Measurements from ENCODE around the gene TMX2. TPM values are rescaled to one million over a fixed set of nuclear protein-coding genes. Genes with fewer than 3 reads are reported as not detected.
A peak's percentile ranks its signal among the peaks of the same experiment; 100 is the strongest.

TMX2 gene
- 10 to 100 TPM; 63.6 to 67.1 TPM for total RNA-seq
- 10 to 100 TPM; 77.9 to 88.5 TPM for polyA plus RNA-seq

- H3K27me3 Mint-ChIP-seq, result no peaks in the 10 kb centered on the region
- Histone ChIP-seq H3K27ac (ENCODE audit: low read depth, low read length) (peak within 1 kb of the TSS; percentile 96), H3K9me3 (ENCODE audit: control insufficient read depth in 1 of 2, low read length in 2 of 2) (no peaks in the 10 kb centered on the region), H3K36me3 (ENCODE audit: insufficient read depth, low read length) (no peaks in the 10 kb centered on the region), H3K4me1 (ENCODE audit: insufficient read depth, low read length) (peaks cover 34% of the 10 kb centered on the region), H3K27me3 (ENCODE audit: insufficient read depth, low read length) (no peaks in the 10 kb centered on the region), H3K4me3 (ENCODE audit: low read length in 2 of 2) (peak within 1 kb of the TSS; percentile 92 to 96)
- intact Hi-C loops (cut with micrococcal nuclease), result loop anchor here (1.0 to 10.0 kb wide), 12 partner anchors 29 to 1956 kb away; partner anchors contain the start of genes CLP1, FAM111A, PATL1 and SELENOH
- DNase-seq, result peak; percentile 89 to 97 (median 94)
- peaks cover 0 to 27% of the 10 kb centered on the region in 2 donors for H3K36me3 Mint-ChIP-seq
- peak within 1 kb of the TSS; percentile 93 to 99 (median 98) for H3K4me3 Mint-ChIP-seq
- ChIA-PET CTCF (ENCODE audit: partially characterized antibody) (interaction anchor here (0.9 to 5.3 kb wide), 5 partner anchors 88 to 219 kb away, joined by 3 to 30 read pairs (median 5); partner anchors contain the start of gene UBE2L6), POLR2A (ENCODE audit: partially characterized antibody) (interaction anchor here (0.6 to 3.7 kb wide), 20 partner anchors 9 to 866 kb away, joined by 3 to 29 read pairs (median 4); partner anchors contain the start of genes BTBD18, SELENOH, SSRP1 and TIMM10)
- peaks cover 30 to 64% (median 43%) of the 10 kb centered on the region in 4 donors for H3K4me1 Mint-ChIP-seq
- H3K9me3 Mint-ChIP-seq, result no peaks in the 10 kb centered on the region
- peak within 1 kb of the TSS; percentile 91 to 99 (median 98) for H3K27ac Mint-ChIP-seq
Measured at GRCh38 chr11:57712256-57713150, at the start of gene TMX2. Gene TMX2 (plus strand): TSS chr11:57712593. CDS start chr11:57712619, 26 bp downstream.

- DNase-seq, result no peak
- Mint-ChIP-seq H3K36me3 (peaks cover 26 to 47% of the 10 kb centered on the region in 2 donors), H3K27ac (peak overlapping the region in 2 of 7 donors; percentile 29 to 54), H3K4me3 (peak overlapping the region in 1 of 8 donors; percentile 4), H3K4me1 (peaks cover 23 to 37% (median 25%) of the 10 kb centered on the region in 4 donors), H3K27me3 (peaks cover 0 to 5% of the 10 kb centered on the region in 2 donors), H3K9me3 (peaks cover 0 to 13% (median 0%) of the 10 kb centered on the region in 8 donors)
- Histone ChIP-seq H3K36me3 (ENCODE audit: insufficient read depth, low read length) (peaks cover 11% of the 10 kb centered on the region), H3K27me3 (ENCODE audit: insufficient read depth, low read length) (no peaks in the 10 kb centered on the region), H3K9me3 (ENCODE audit: control insufficient read depth in 1 of 2, low read length in 2 of 2) (no peaks in the 10 kb centered on the region), H3K4me1 (ENCODE audit: insufficient read depth, low read length) (peaks cover 17% of the 10 kb centered on the region), H3K4me3 (ENCODE audit: low read length in 2 of 2) (no peak overlapping the region), H3K27ac (ENCODE audit: low read depth, low read length) (no peak overlapping the region)
- ChIA-PET CTCF (ENCODE audit: partially characterized antibody) (interaction anchor here (1.5 kb wide), 1 partner anchor 138 kb away, joined by 5 read pairs; no protein-coding TSS in a partner anchor), POLR2A (ENCODE audit: partially characterized antibody) (no interaction called here)
- intact Hi-C loops (cut with micrococcal nuclease), result no loop called here
Measured at GRCh38 chr11:57662893-57663292, 49.5 kb upstream of the TMX2 start.

- no peak for DNase-seq
- Histone ChIP-seq H3K4me1 (ENCODE audit: insufficient read depth, low read length) (peaks cover 13% of the 10 kb centered on the region), H3K9me3 (ENCODE audit: control insufficient read depth in 1 of 2, low read length in 2 of 2) (no peaks in the 10 kb centered on the region), H3K36me3 (ENCODE audit: insufficient read depth, low read length) (peaks cover 11% of the 10 kb centered on the region), H3K27ac (ENCODE audit: low read depth, low read length) (no peak overlapping the region), H3K27me3 (ENCODE audit: insufficient read depth, low read length) (no peaks in the 10 kb centered on the region), H3K4me3 (ENCODE audit: low read length in 2 of 2) (no peak overlapping the region)
- no peak overlapping the region for H3K4me3 Mint-ChIP-seq
- intact Hi-C loops (cut with micrococcal nuclease), result no loop called here
- ChIA-PET CTCF (ENCODE audit: partially characterized antibody) (interaction anchor here (1.7 kb wide), 1 partner anchor 137 kb away, joined by 7 read pairs; no protein-coding TSS in a partner anchor), POLR2A (ENCODE audit: partially characterized antibody) (no interaction called here)
- H3K36me3 Mint-ChIP-seq, result peaks cover 23 to 46% of the 10 kb centered on the region in 2 donors
- peak overlapping the region in 1 of 7 donors; percentile 87 for H3K27ac Mint-ChIP-seq
- H3K9me3 Mint-ChIP-seq, result peaks cover 0 to 13% (median 0%) of the 10 kb centered on the region in 8 donors
- peaks cover 0 to 5% of the 10 kb centered on the region in 2 donors for H3K27me3 Mint-ChIP-seq
- peaks cover 20 to 36% (median 21%) of the 10 kb centered on the region in 4 donors for H3K4me1 Mint-ChIP-seq
Measured at GRCh38 chr11:57663975-57664374, 48.4 kb upstream of the TMX2 start.

GRCh38 chr11:57667117-57667735 lies 45.2 kb upstream of the TMX2 start:
- H3K9me3 Mint-ChIP-seq, result peaks cover 0 to 13% (median 0%) of the 10 kb centered on the region in 8 donors
- peaks cover 33 to 66% (median 41%) of the 10 kb centered on the region in 4 donors for H3K4me1 Mint-ChIP-seq
- peaks cover 6 to 35% of the 10 kb centered on the region in 2 donors for H3K36me3 Mint-ChIP-seq
- no peaks in the 10 kb centered on the region for H3K9me3 ChIP-seq (ENCODE audit: control insufficient read depth in 1 of 2, low read length in 2 of 2)
- CTCF ChIA-PET (ENCODE audit: partially characterized antibody), result interaction anchor here (0.6 to 3.0 kb wide), 7 partner anchors 9 to 209 kb away, joined by 3 to 17 read pairs (median 4); partner anchors contain the start of genes CLP1 and UBE2L6
- H3K27me3 Mint-ChIP-seq, result peaks cover 0 to 5% of the 10 kb centered on the region in 2 donors
- peak in 4 of 5 donors; percentile 98 to 99 (median 98) for DNase-seq
- intact Hi-C loops (cut with micrococcal nuclease), result loop anchor here (1.0 to 5.0 kb wide), 12 partner anchors 10 to 1950 kb away; partner anchors contain the start of genes CLP1, FAM111A, MED19 and OSBP
- peaks cover 2% of the 10 kb centered on the region for H3K36me3 ChIP-seq (ENCODE audit: insufficient read depth, low read length)
- POLR2A ChIA-PET (ENCODE audit: partially characterized antibody), result interaction anchor here (0.6 to 3.4 kb wide), 15 partner anchors 9 to 911 kb away, joined by 3 to 33 read pairs (median 4); partner anchors contain the start of genes CLP1, LPXN, MED19 and SELENOH
- H3K4me1 ChIP-seq (ENCODE audit: insufficient read depth, low read length), result peaks cover 42% of the 10 kb centered on the region
- peak overlapping the region; percentile 44 to 93 for H3K4me3 ChIP-seq (ENCODE audit: low read length in 2 of 2)
- H3K27ac ChIP-seq (ENCODE audit: low read depth, low read length), result peak overlapping the region; percentile 91
- H3K27me3 ChIP-seq (ENCODE audit: insufficient read depth, low read length), result no peaks in the 10 kb centered on the region
- H3K27ac Mint-ChIP-seq, result peak overlapping the region; percentile 98 to 100 (median 99)
- H3K4me3 Mint-ChIP-seq, result peak overlapping the region; percentile 88 to 99 (median 96)

GRCh38 chr11:57667736-57668433 lies 44.5 kb upstream of the TMX2 start, which contains the start of gene ZDHHC5:
Gene ZDHHC5 (plus strand): TSS chr11:57668114. CDS start chr11:57673091, 4,977 bp downstream.
- CTCF ChIA-PET (ENCODE audit: partially characterized antibody), result interaction anchor here (0.7 to 1.8 kb wide), 4 partner anchors 25 to 133 kb away, joined by 3 to 15 read pairs (median 3); no protein-coding TSS in a partner anchor
- POLR2A ChIA-PET (ENCODE audit: partially characterized antibody), result interaction anchor here (0.6 to 3.4 kb wide), 17 partner anchors 8 to 910 kb away, joined by 3 to 33 read pairs (median 4); partner anchors contain the start of genes CLP1, LPXN, MED19 and SELENOH
- Mint-ChIP-seq H3K9me3 (peaks cover 0 to 13% (median 0%) of the 10 kb centered on the region in 8 donors), H3K27ac (peak within 1 kb of the TSS; percentile 98 to 100 (median 99)), H3K27me3 (peaks cover 0 to 5% of the 10 kb centered on the region in 2 donors), H3K4me3 (peak within 1 kb of the TSS; percentile 88 to 99 (median 96)), H3K36me3 (peaks cover 4 to 33% of the 10 kb centered on the region in 2 donors), H3K4me1 (peaks cover 33 to 67% (median 45%) of the 10 kb centered on the region in 4 donors)
- intact Hi-C loops (cut with micrococcal nuclease), result loop anchor here (1.0 to 5.0 kb wide), 12 partner anchors 11 to 1949 kb away; partner anchors contain the start of genes CLP1, FAM111A, MED19 and OSBP
- Histone ChIP-seq H3K9me3 (ENCODE audit: control insufficient read depth in 1 of 2, low read length in 2 of 2) (no peaks in the 10 kb centered on the region), H3K36me3 (ENCODE audit: insufficient read depth, low read length) (peaks cover 8% of the 10 kb centered on the region), H3K27ac (ENCODE audit: low read depth, low read length) (peak within 1 kb of the TSS; percentile 91), H3K4me1 (ENCODE audit: insufficient read depth, low read length) (peaks cover 46% of the 10 kb centered on the region), H3K27me3 (ENCODE audit: insufficient read depth, low read length) (no peaks in the 10 kb centered on the region), H3K4me3 (ENCODE audit: low read length in 2 of 2) (peak within 1 kb of the TSS; percentile 75 to 93)
- peak; percentile 99 to 100 (median 100) for DNase-seq

GRCh38 chr11:57668434-57668782 lies 44.0 kb upstream of the TMX2 start:
- CTCF ChIA-PET (ENCODE audit: partially characterized antibody), result interaction anchor here (0.7 to 1.1 kb wide), 3 partner anchors 26 to 132 kb away, joined by 3 read pairs; no protein-coding TSS in a partner anchor

More at GRCh38 chr11:57668434-57668782, 44.0 kb upstream of the TMX2 start:
- no peaks in the 10 kb centered on the region for H3K9me3 ChIP-seq (ENCODE audit: control insufficient read depth in 1 of 2, low read length in 2 of 2)
- H3K4me3 Mint-ChIP-seq, result peak overlapping the region; percentile 88 to 99 (median 96)
- intact Hi-C loops (cut with micrococcal nuclease), result loop anchor here (5.0 kb wide), 3 partner anchors 341 to 1949 kb away; partner anchors contain the start of genes FAM111A and OSBP
- H3K27ac ChIP-seq (ENCODE audit: low read depth, low read length), result peak overlapping the region; percentile 91
- H3K4me3 ChIP-seq (ENCODE audit: low read length in 2 of 2), result peak overlapping the region; percentile 75 to 93
- POLR2A ChIA-PET (ENCODE audit: partially characterized antibody), result interaction anchor here (0.6 to 3.4 kb wide), 11 partner anchors 11 to 907 kb away, joined by 3 to 33 read pairs (median 4); partner anchors contain the start of genes CLP1, LPXN, MED19 and SELENOH
- peak overlapping the region; percentile 98 to 100 (median 99) for H3K27ac Mint-ChIP-seq
- H3K36me3 ChIP-seq (ENCODE audit: insufficient read depth, low read length), result peaks cover 13% of the 10 kb centered on the region
- H3K27me3 Mint-ChIP-seq, result peaks cover 0 to 5% of the 10 kb centered on the region in 2 donors
- H3K4me1 Mint-ChIP-seq, result peaks cover 36 to 72% (median 50%) of the 10 kb centered on the region in 4 donors
- DNase-seq, result peak in 2 of 5 donors; percentile 47 to 72
- peaks cover 50% of the 10 kb centered on the region for H3K4me1 ChIP-seq (ENCODE audit: insufficient read depth, low read length)
- no peaks in the 10 kb centered on the region for H3K27me3 ChIP-seq (ENCODE audit: insufficient read depth, low read length)
- peaks cover 0 to 13% (median 0%) of the 10 kb centered on the region in 8 donors for H3K9me3 Mint-ChIP-seq
- peaks cover 10 to 38% of the 10 kb centered on the region in 2 donors for H3K36me3 Mint-ChIP-seq

Measured in CD4-positive, alpha-beta memory T cell (primary cell).